Activated CD8-positive, alpha-beta T cell treated with anti-CD3 and anti-CD28 coated beads for 36 hours (primary cell): ENCODE measurements around the gene SLFN12L. TPM values are rescaled to one million over a fixed set of nuclear protein-coding genes. Genes with fewer than 3 reads are reported as not detected.

ENCODE experiments used
- ATAC-seq: fragments of 200-7000 bp; cut with Tn5 transposase; one replicate; pipeline ENCODE4 v1.10.0; 2021; ENCODE audit warnings: mild to moderate bottlenecking, moderate library complexity
- CTCF ChIA-PET: fragments of 350-600 bp; sonication (Branson Sonifier 250); formaldehyde crosslinking; loops from one replicate; lab custom pipeline; 2021; ENCODE audit warnings: antibody characterized with exemption; lab: Charles Lee
- POLR2A ChIA-PET: fragments of 350-600 bp; sonication (Branson Sonifier 250); formaldehyde crosslinking; loops from one replicate; lab custom pipeline; 2021; ENCODE audit warnings: antibody characterized with exemption; lab: Charles Lee
- DNase-seq: peaks from one replicate; pipeline ENCODE4 v3.0.0-alpha.2; 2020
- H3K27ac Mint-ChIP-seq: one replicate; pipeline ENCODE4 v1.8.0; 2021; ENCODE audit warnings: mild to moderate bottlenecking, mixed read lengths
- H3K27me3 Mint-ChIP-seq: one replicate; pipeline ENCODE4 v1.8.0; 2021; ENCODE audit warnings: mixed read lengths
- H3K36me3 Mint-ChIP-seq: one replicate; pipeline ENCODE4 v1.8.0; 2021; ENCODE audit warnings: low read depth, mixed read lengths
- H3K4me1 Mint-ChIP-seq: one replicate; pipeline ENCODE4 v1.8.0; 2021; ENCODE audit warnings: low read depth, mixed read lengths
- H3K4me3 Mint-ChIP-seq: one replicate; pipeline ENCODE4 v1.8.0; 2021; ENCODE audit warnings: mild to moderate bottlenecking, moderate library complexity, mixed read lengths
- H3K9me3 Mint-ChIP-seq: one replicate; pipeline ENCODE4 v1.8.0; 2021; ENCODE audit warnings: mixed read lengths
- intact Hi-C: fragments of 100-400 bp; cut with micrococcal nuclease; formaldehyde crosslinking; loops from one replicate; pipeline ENCODE4 v1.10.0; 2022
- total RNA-seq, 2 experiments: library from RNA; stranded (reverse); gene quantifications; one replicate each; pipeline ENCODE4 v1.2.3, GENCODE V29; 2021
- TF ChIP-seq, protein P1 (sequence below): fragments of 200-600 bp; IDR thresholded peaks from one replicate; pipeline ENCODE4 v1.8.0; 2022; ENCODE audit warnings: antibody characterized with exemption, mild to moderate bottlenecking

SLFN12L gene
- total RNA-seq, 2 experiments from 2014 or later: 41.7 to 42.5 TPM

DNA sequence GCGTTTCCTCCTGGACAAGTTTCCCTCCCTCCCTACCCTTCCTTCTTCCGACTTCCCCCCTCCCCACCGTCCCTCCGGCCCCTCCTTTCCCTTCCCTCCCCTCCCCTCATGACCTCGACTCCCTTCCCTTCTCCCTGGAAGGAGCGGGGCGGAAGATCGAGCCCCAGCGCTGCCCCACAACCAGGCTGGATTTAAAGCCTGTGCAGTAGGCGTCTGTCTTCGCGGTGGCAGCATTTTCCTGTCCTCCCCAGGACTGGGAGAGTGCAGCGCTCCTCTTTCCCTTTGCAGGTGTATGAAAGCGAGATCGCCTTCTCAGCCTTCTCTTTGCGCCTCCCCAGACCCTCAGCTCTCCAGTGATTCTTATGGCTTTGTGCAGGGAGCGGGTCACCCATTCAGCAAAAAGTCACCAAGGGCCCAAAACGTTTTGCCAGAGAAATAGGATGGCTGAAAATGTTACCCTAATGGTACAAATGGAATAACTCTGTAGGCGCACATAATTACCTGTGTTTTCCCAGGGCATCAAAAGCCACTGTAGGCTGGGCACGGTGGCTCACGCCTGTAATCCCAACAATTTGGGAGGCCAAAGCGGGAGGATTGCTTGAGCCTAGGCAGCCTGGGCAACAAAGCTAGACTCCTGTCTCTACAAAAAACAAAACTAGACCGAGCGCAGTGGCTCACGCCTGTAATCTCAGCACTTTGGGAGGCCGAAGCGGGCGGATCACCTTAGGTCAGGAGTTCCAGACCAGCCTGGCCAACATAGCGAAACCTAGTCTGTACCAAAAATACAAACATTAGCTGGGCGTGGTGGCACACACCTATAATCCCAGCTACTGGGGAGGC is 40.8 kb downstream of the SLFN12L start:
- H3K27ac Mint-ChIP-seq: no peak overlapping the region
- H3K9me3 Mint-ChIP-seq: peaks cover 5% of the 10 kb centered on the region
- TF ChIP-seq, protein P1, sequence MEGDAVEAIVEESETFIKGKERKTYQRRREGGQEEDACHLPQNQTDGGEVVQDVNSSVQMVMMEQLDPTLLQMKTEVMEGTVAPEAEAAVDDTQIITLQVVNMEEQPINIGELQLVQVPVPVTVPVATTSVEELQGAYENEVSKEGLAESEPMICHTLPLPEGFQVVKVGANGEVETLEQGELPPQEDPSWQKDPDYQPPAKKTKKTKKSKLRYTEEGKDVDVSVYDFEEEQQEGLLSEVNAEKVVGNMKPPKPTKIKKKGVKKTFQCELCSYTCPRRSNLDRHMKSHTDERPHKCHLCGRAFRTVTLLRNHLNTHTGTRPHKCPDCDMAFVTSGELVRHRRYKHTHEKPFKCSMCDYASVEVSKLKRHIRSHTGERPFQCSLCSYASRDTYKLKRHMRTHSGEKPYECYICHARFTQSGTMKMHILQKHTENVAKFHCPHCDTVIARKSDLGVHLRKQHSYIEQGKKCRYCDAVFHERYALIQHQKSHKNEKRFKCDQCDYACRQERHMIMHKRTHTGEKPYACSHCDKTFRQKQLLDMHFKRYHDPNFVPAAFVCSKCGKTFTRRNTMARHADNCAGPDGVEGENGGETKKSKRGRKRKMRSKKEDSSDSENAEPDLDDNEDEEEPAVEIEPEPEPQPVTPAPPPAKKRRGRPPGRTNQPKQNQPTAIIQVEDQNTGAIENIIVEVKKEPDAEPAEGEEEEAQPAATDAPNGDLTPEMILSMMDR: no peak
- ChIA-PET POLR2A (interaction anchor here (3.1 kb wide), 1 partner anchor 9 kb away, joined by 18 read pairs; no protein-coding TSS in a partner anchor), CTCF (no interaction called here)
- DNase-seq: no peak
- intact Hi-C loops: no loop called here
- peaks cover 46% of the 10 kb centered on the region for H3K36me3 Mint-ChIP-seq
- no peaks in the 10 kb centered on the region for H3K27me3 Mint-ChIP-seq
- peak overlapping the region; percentile 22 for H3K4me3 Mint-ChIP-seq
- peaks cover 80% of the 10 kb centered on the region for H3K4me1 Mint-ChIP-seq
- ATAC-seq: no peak

DNA sequence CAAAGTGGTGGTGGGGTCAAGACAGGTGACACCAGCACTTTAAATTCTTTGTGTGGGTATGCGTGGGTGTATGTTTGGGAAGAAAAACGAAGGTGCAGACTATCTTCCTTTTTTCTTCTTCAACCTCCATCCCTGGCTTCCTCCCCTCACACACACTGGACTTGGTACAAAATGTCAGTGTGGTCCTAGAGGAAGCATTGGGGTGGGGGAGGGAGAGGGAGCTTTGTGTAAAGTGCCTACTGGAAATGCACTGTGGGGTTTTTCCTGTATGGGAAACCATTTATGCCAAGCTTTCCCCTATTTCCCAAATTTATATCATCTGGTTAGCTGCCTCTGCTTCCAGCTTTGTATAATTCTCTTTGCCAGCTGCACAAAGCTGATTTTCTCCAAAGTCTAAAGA is 44.4 kb downstream of the SLFN12L start:
- no peak overlapping the region for H3K27ac Mint-ChIP-seq
- no peaks in the 10 kb centered on the region for H3K27me3 Mint-ChIP-seq

DNA sequence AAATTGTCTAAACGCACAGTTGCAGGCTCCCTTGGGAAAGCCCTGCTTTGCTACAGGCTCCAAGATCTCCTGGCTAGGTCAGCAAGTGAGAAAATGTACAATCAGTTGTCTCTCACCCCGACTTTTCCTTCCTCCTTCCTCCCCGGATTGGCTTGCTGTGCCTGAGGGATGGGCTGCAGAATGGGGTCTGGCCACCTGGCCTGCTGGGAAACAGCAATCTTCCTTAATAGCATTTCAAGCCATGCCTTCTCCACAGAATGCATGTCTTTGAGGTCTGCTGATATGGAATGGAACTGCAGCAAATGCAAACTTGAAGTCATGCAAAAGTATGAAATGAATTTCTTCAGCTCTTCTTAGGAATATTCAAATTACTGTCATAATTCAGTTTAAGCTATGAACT is 46.1 kb downstream of the SLFN12L start:
- H3K4me1 Mint-ChIP-seq: peaks cover 66% of the 10 kb centered on the region
- ChIA-PET POLR2A (interaction anchor here (1.1 kb wide), 1 partner anchor 58 kb away, joined by 3 read pairs; no protein-coding TSS in a partner anchor), CTCF (no interaction called here)
- no peak overlapping the region for H3K4me3 Mint-ChIP-seq
- DNase-seq (no peak), ATAC-seq (no peak)
- TF ChIP-seq, protein P1: no peak
- H3K36me3 Mint-ChIP-seq: peaks cover 62% of the 10 kb centered on the region
- no peak overlapping the region for H3K27ac Mint-ChIP-seq
- no peaks in the 10 kb centered on the region for H3K27me3 Mint-ChIP-seq
- intact Hi-C loops: no loop called here
- peaks cover 17% of the 10 kb centered on the region for H3K9me3 Mint-ChIP-seq

More for the DNA sequence above, 44.4 kb downstream of the SLFN12L start:
- ATAC-seq (no peak), DNase-seq (no peak)
- TF ChIP-seq, protein P1: no peak
- intact Hi-C loops: no loop called here
- ChIA-PET POLR2A (no interaction called here), CTCF (no interaction called here)
- peaks cover 17% of the 10 kb centered on the region for H3K9me3 Mint-ChIP-seq
- H3K36me3 Mint-ChIP-seq: peaks cover 59% of the 10 kb centered on the region
- peaks cover 65% of the 10 kb centered on the region for H3K4me1 Mint-ChIP-seq
- no peak overlapping the region for H3K4me3 Mint-ChIP-seq

DNA sequence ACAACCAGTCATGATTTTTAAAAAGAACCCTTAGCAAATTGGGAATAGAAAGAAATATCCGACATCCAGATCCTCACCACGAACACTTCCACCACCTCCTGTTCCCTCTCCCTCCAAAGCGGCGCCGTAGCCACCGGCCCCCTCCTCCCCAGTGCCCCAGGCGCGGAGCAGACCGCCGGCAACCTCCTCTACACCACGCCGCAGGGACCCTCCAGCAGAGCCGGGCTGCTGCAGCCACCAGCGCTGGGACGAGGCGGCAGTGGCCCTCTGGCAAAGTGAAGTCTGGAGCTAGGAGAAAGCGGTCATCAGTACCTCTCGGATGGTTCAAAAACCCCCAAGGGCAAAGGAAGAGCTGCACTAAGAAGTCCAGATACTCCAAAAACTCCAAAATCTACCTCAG is 47.5 kb downstream of the SLFN12L start:
- Mint-ChIP-seq H3K27me3 (no peaks in the 10 kb centered on the region), H3K36me3 (peaks cover 76% of the 10 kb centered on the region), H3K9me3 (peaks cover 25% of the 10 kb centered on the region), H3K4me3 (no peak overlapping the region), H3K4me1 (peaks cover 64% of the 10 kb centered on the region), H3K27ac (no peak overlapping the region)
- ChIA-PET POLR2A (interaction anchor here (0.9 to 1.1 kb wide), 2 partner anchors 16 to 38 kb away, joined by 3 read pairs; no protein-coding TSS in a partner anchor), CTCF (no interaction called here)
- DNase-seq (no peak), ATAC-seq (no peak)
- intact Hi-C loops: loop anchor here (5.0 kb wide), 2 partner anchors 42 to 118 kb away; partner anchors contain the start of gene SLFN11
- TF ChIP-seq, protein P1: no peak

DNA sequence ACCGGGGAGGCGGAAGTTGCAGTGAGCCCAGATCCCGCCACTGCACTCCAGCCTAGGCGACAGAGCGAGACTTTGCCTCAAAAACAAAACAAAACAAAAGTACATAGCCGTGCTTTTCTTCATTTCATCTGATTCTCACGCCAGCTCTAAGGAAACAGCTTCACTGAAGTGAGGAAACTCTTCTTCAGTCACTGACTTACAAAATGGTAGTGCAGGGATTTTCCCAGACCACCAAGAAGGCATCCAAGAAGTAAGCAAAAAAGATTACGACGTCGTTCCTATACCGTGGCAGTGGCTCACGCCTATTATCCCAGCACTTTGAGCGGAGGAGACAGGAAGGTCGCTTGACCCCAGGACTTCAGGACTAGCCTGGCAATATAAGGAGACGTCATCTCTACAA is 48.5 kb downstream of the SLFN12L start:
- intact Hi-C loops: loop anchor here (5.0 kb wide), 2 partner anchors 43 to 117 kb away; partner anchors contain the start of gene SLFN11
- Mint-ChIP-seq H3K27ac (no peak overlapping the region), H3K36me3 (peaks cover 83% of the 10 kb centered on the region), H3K9me3 (peaks cover 30% of the 10 kb centered on the region), H3K4me1 (peaks cover 66% of the 10 kb centered on the region), H3K4me3 (no peak overlapping the region), H3K27me3 (no peaks in the 10 kb centered on the region)
- DNase-seq (no peak), ATAC-seq (no peak)
- CTCF ChIA-PET: interaction anchor here (0.9 to 4.4 kb wide), 3 partner anchors 14 to 177 kb away, joined by 3 to 22 read pairs (median 3); no protein-coding TSS in a partner anchor
- POLR2A ChIA-PET: interaction anchor here (2.7 to 2.9 kb wide), 3 partner anchors 9 to 115 kb away, joined by 6 to 24 read pairs (median 18); partner anchors contain the start of gene SLFN11
- TF ChIP-seq, protein P1: no peak
